CD4-positive, alpha-beta T cell treated with Interleukin-4 for 4 hours (primary cell): ENCODE data around the gene SEMA3A.
"Not testable (repeated sequence)": the region's sequence is repeated elsewhere in the genome, so short reads cannot be mapped to it uniquely, and the experiment has no call there.

Source experiments
- DNase-seq: peaks from one replicate; pipeline ENCODE4 v3.0.0-alpha.2; 2020

Gene SEMA3A

DNA sequence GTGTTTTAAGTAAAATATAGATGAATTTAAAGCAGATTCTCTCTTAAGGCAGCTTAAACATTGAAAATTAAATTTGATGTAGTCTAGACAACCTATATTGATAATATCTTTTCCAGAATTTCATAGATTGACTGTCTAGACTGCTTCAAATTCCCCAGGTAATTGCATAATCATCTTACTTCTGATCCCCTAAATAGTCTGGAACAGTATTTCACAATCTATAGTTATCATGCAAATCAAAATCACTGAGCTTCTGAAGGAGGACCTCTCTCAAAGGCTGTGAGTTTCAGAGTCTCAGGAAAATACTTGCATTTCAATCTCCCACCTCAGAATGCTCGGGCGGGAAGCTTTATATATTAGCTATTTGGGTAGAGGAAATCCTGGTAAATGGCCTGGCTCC lies 87.3 kb downstream of the SEMA3A start:
- DNase-seq: no peak

DNA sequence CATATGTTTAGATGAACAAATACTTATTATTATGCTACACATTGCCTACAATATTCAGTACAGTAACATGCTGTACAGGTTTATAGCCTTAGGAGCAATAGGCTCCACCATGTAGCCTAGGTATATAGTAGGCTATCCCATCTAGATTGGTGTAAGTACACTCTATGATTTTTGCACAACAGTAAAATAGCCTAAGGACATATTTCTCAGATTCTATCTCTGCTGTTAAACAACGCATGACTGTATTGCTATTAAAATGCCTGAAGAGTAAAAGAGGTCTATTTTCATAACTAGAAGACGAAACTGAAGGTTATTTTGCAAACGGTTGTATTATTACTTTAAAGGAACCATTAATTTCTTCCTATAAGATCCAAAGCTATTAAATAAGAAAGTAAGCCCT lies 88.3 kb downstream of the SEMA3A start:
- no peak for DNase-seq

DNA sequence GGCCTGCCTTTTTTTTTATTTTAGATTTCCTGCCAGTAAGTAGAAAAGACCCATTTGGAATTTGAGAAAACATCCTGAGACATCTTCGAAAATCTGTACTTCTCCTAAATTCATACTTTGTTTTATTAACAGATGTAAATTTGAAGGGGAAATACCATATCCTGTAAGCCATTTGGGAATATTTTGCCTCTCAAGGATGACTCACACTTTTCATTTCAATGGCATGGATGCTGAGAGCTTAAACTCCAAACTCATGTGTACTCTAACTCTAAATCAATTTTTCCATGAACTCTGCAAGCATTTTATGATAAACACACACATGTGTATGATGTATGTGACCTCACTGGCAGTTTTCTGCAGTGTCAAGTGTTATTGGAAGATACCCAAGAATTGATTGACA lies 89.0 kb downstream of the SEMA3A start:
- no peak for DNase-seq

DNA sequence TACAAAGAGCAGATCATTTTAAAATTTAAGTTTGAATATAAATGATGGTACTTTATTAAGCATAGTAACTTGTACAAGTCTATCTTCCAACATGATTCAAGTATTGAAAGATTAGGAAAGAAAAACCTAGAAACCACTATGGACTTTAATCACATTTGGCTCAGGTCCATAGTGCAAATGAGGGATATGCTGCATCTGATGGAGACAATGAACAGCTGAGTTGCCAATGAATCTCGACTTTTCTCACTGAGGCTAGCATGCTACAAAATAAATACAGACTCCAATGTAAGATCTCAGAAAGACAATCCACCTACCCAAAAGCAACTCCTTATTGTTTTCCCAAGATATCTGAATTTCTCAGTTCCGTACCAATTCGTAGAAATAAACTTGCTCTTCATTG lies 89.8 kb downstream of the SEMA3A start:
- DNase-seq: no peak

- no peak for DNase-seq
These were observed 92.4 kb downstream of the SEMA3A start for GRCh38 chr7:84102213-84102612.

GRCh38 chr7:84100866-84101265 lies 93.7 kb downstream of the SEMA3A start:
- DNase-seq: no peak

DNA sequence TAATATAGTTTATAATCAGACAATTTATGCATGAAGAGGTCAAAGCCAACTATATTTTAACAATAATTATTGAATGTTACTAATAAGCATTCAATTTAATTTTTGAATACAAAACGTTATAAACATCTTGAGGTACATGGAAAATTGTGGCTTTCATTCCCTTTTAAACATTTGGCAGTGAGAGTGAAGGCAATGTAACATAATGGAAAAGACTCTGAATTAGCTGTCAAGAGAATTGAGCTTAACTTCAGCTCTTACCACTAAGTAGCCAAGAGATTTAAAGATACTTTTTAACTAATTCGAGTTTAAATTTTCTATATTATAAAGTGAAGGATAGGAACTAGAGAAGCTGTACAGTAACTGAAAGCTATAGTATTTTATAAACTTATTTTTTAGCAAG lies 98.6 kb downstream of the SEMA3A start:
- DNase-seq: no peak

DNA sequence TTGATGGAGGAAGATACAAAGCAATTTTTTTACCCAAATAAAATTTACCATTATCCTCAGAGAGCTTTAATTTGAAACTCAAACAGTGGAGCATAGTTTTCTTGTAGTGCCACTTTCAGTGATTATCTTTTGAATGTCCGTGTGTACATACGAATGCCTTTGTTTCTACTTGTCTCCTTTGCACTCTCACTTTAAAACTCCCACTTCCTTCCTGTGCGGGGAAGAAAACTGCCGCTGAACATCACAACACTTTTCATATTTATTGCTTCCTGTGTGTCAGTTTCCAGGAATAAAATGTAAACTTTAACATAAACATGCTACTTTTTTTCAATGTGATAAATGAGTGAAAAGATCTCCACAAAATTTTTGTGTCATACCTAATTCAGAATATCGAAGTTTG lies 102.4 kb downstream of the SEMA3A start:
- peak; percentile 24 for DNase-seq

GRCh38 chr7:84091318-84091717 lies 103.3 kb downstream of the SEMA3A start:
- DNase-seq: no peak

- DNase-seq: no peak
These were observed 105.8 kb downstream of the SEMA3A start for GRCh38 chr7:84088802-84089201.

GRCh38 chr7:84085998-84086397 lies 108.6 kb downstream of the SEMA3A start:
- no peak for DNase-seq

- no peak for DNase-seq
These were observed 109.4 kb downstream of the SEMA3A start for GRCh38 chr7:84085147-84085546.

- DNase-seq: no peak
These were observed 110.7 kb downstream of the SEMA3A start for GRCh38 chr7:84083846-84084245.

GRCh38 chr7:84081973-84082522 lies 112.5 kb downstream of the SEMA3A start:
- no peak for DNase-seq

- DNase-seq: no peak
These were observed 117.3 kb downstream of the SEMA3A start for GRCh38 chr7:84077336-84077735.

- no peak for DNase-seq
These were observed 118.4 kb downstream of the SEMA3A start for GRCh38 chr7:84076219-84076618.

DNA sequence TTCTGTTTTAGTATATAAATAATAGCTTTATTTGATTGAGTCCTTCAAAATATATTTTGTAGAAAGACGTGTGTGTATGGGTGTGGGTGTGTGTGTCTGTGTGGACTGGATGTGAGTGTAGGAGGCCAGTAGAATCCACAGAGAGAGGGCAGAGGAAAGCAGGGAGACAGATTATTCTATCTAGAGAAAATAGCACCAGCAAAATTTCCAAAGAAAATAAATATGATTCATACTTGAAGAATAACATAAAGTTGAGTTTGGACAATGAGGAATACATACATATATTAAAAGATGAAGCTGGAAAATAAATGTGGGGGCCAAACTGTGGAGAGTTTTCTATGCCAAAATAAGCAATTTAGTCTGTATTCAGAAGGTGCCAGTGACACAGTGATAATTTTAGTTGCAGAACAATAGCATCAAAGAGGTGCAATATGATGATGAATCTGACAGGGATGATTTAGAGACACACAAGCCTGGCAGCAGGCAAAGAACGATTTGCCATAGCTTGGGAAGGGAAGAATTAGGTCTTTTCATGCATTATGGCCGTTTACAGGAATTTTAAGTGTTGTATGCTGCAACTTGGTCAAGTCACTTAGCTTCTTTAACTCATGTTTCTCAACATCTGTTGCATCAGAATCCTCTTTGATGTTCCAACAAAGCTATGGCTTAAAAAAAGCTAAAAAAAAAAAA lies 121.3 kb downstream of the SEMA3A start:
- no peak for DNase-seq

- no peak for DNase-seq
These were observed 123.8 kb downstream of the SEMA3A start for GRCh38 chr7:84070770-84071169.

- no peak for DNase-seq
These were observed 124.5 kb downstream of the SEMA3A start for GRCh38 chr7:84069999-84070500.

GRCh38 chr7:84069033-84069432 lies 125.6 kb downstream of the SEMA3A start:
- DNase-seq: no peak

- DNase-seq: not testable (repeated sequence)
These were observed 132.1 kb downstream of the SEMA3A start for GRCh38 chr7:84062489-84062901.

- DNase-seq: no peak
These were observed 133.8 kb downstream of the SEMA3A start for GRCh38 chr7:84060760-84061261.

DNA sequence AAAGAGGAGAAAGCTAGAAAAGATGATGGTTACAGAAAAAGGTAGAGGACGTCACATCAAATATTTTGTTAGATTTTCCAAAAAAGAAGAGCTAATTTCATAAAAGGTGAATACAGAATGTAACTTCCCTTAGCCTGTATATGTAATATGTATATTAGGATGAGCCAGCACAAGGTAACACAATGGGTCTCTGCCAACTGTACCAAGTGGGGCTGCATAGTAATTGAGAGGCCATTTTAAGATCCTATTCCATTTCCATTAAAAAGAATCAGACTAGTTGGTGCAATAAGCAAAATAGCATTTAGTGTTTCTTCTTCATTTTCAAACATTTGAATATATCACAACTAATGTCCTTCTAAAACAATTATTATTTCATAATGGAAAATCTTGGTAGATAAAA lies 134.6 kb downstream of the SEMA3A start:
- no peak for DNase-seq

GRCh38 chr7:84058311-84059076 lies 136.1 kb downstream of the SEMA3A start:
- no peak for DNase-seq
